HCT116 (cell line): ENCODE results near the gene CFAP300.
A peak's percentile ranks its signal among the peaks of the same experiment; 100 is the strongest.

Source experiments
- ATF3 ChIP-seq: IDR thresholded peaks from 2 replicates; pipeline ENCODE4 v1.6.1; 2012
- CTCF ChIP-seq, 3 experiments: fragments of 200-600 bp in 1 of 3; sonication (generic) in 1 of 3; IDR thresholded peaks in 2 of 3; conservative IDR thresholded peaks in 1 of 3; 2 replicates each; pipeline ENCODE4 v1.5.1; 2012 to 2017; ENCODE audit warnings: low read depth in 2 of 3, low read length in 2 of 3, antibody characterized with exemption in 1 of 3, borderline replicate concordance in 1 of 3, control low read depth in 1 of 3, mild to moderate bottlenecking in 1 of 3, mixed read lengths in 1 of 3, mixed run types in 1 of 3, moderate library complexity in 1 of 3; ENCODE audit not compliant: insufficient read depth in 1 of 3
- EZH2 ChIP-seq: fragments of 200-600 bp; sonication (generic); IDR thresholded peaks from 2 replicates; pipeline ENCODE4 v1.6.1; 2017; ENCODE audit warnings: antibody characterized with exemption, mixed run types
- POLR2A ChIP-seq: IDR thresholded peaks from 2 replicates; pipeline ENCODE4 v1.7.0; 2011; ENCODE audit warnings: borderline replicate concordance; ENCODE audit not compliant: insufficient read depth, insufficient read length; ENCODE audit errors: extremely low read depth
- POLR2AphosphoS5 ChIP-seq: IDR thresholded peaks from 2 replicates; pipeline ENCODE4 v1.6.1; 2011; ENCODE audit warnings: mild to moderate bottlenecking, low read depth, low read length, moderate library complexity
- SP1 ChIP-seq: IDR thresholded peaks from 2 replicates; pipeline ENCODE4 v1.6.1; 2012; ENCODE audit warnings: low read depth

GRCh38 chr11:102007567-102008437 is 39.4 kb upstream of the CFAP300 start:
- TF ChIP-seq ATF3 = no peak
- no peak for TF ChIP-seq EZH2
- no peak for TF ChIP-seq POLR2A
- TF ChIP-seq POLR2AphosphoS5 = no peak
- TF ChIP-seq CTCF (IDR thresholded peaks at IDR 0.05 in 2 of 3, conservative IDR thresholded peaks at IDR 0.05 in 1 of 3; ENCODE audit: borderline replicate concordance in 1 of 3, insufficient read depth in 1 of 3, low read depth in 2 of 3, low read length in 2 of 3) = peak; percentile 21 to 77 (median 49); a peak in 4 of 6 replicates
- no peak for TF ChIP-seq SP1
